Measurements from ENCODE around the gene TREH.

Gene TREH

GRCh38 chr11:118635237-118635591, 44.2 kb downstream of the TREH start:
- H3K79me2 ChIP-seq (ENCODE audit: insufficient read depth, low read length), result no peaks in the 10 kb centered on the region
- H3F3A ChIP-seq (ENCODE audit: low read depth), result no peaks in the 10 kb centered on the region
- TF ChIP-seq CTCF (conservative IDR thresholded peaks at IDR 0.05; ENCODE audit: low read length), result no peak
- no peak for TF ChIP-seq EZH2phosphoT487 (IDR thresholded peaks at IDR 0.05; ENCODE audit: borderline replicate concordance)
- H3K9me3 ChIP-seq (ENCODE audit: insufficient read depth, low read depth, low read length), result no peaks in the 10 kb centered on the region
- H4K20me1 ChIP-seq (ENCODE audit: insufficient read depth, low read length, poor library complexity, severe bottlenecking), result no peaks in the 10 kb centered on the region
- no peaks in the 10 kb centered on the region for H3K36me3 ChIP-seq (ENCODE audit: insufficient read depth, low read length)
- no peak overlapping the region for H3K4me3 ChIP-seq (ENCODE audit: low read length, poor library complexity, severe bottlenecking)
- no peak overlapping the region for H3K9ac ChIP-seq (ENCODE audit: low read depth, low read length, poor library complexity, severe bottlenecking)
- peaks cover 9% of the 10 kb centered on the region for H3K4me1 ChIP-seq (ENCODE audit: insufficient read depth, low read length, poor library complexity, severe bottlenecking)
- H2AFZ ChIP-seq (ENCODE audit: low read length), result no peak overlapping the region
- no peaks in the 10 kb centered on the region for H3K27me3 ChIP-seq (ENCODE audit: insufficient read depth, low read length, poor library complexity, severe bottlenecking)
- no peaks in the 10 kb centered on the region for H3K9me2 ChIP-seq (replicated peaks; ENCODE audit: low read depth, low read length)
- no peak overlapping the region for H3K4me2 ChIP-seq (ENCODE audit: low read depth, low read length, poor library complexity, severe bottlenecking)

- no peaks in the 10 kb centered on the region for H3K79me2 ChIP-seq (ENCODE audit: insufficient read depth, low read length)
- no peaks in the 10 kb centered on the region for H3K9me3 ChIP-seq (ENCODE audit: insufficient read depth, low read depth, low read length)
- no peak overlapping the region for H3K9ac ChIP-seq (ENCODE audit: low read depth, low read length, poor library complexity, severe bottlenecking)
- H3K36me3 ChIP-seq (ENCODE audit: insufficient read depth, low read length), result no peaks in the 10 kb centered on the region
- H4K20me1 ChIP-seq (ENCODE audit: insufficient read depth, low read length, poor library complexity, severe bottlenecking), result no peaks in the 10 kb centered on the region
- H3F3A ChIP-seq (ENCODE audit: low read depth), result no peaks in the 10 kb centered on the region
- no peak overlapping the region for H2AFZ ChIP-seq (ENCODE audit: low read length)
- H3K4me3 ChIP-seq (ENCODE audit: low read length, poor library complexity, severe bottlenecking), result no peak overlapping the region
- H3K27me3 ChIP-seq (ENCODE audit: insufficient read depth, low read length, poor library complexity, severe bottlenecking), result no peaks in the 10 kb centered on the region
- no peaks in the 10 kb centered on the region for H3K9me2 ChIP-seq (replicated peaks; ENCODE audit: low read depth, low read length)
- peaks cover 10% of the 10 kb centered on the region for H3K4me1 ChIP-seq (ENCODE audit: insufficient read depth, low read length, poor library complexity, severe bottlenecking)
- TF ChIP-seq CTCF (conservative IDR thresholded peaks at IDR 0.05; ENCODE audit: low read length), result no peak
- TF ChIP-seq EZH2phosphoT487 (IDR thresholded peaks at IDR 0.05; ENCODE audit: borderline replicate concordance), result no peak
- no peak overlapping the region for H3K4me2 ChIP-seq (ENCODE audit: low read depth, low read length, poor library complexity, severe bottlenecking)
Measured at GRCh38 chr11:118634431-118635236, 44.8 kb downstream of the TREH start.

- H3K36me3 ChIP-seq (ENCODE audit: insufficient read depth, low read length), result no peaks in the 10 kb centered on the region
- no peak for TF ChIP-seq EZH2phosphoT487 (IDR thresholded peaks at IDR 0.05; ENCODE audit: borderline replicate concordance)
- TF ChIP-seq CTCF (conservative IDR thresholded peaks at IDR 0.05; ENCODE audit: low read length), result no peak
Measured at GRCh38 chr11:118633979-118634378, 45.5 kb downstream of the TREH start.

More at GRCh38 chr11:118633979-118634378, 45.5 kb downstream of the TREH start:
- peaks cover 10% of the 10 kb centered on the region for H3K4me1 ChIP-seq (ENCODE audit: insufficient read depth, low read length, poor library complexity, severe bottlenecking)
- H3K27me3 ChIP-seq (ENCODE audit: insufficient read depth, low read length, poor library complexity, severe bottlenecking), result no peaks in the 10 kb centered on the region
- no peak overlapping the region for H3K9ac ChIP-seq (ENCODE audit: low read depth, low read length, poor library complexity, severe bottlenecking)
- no peaks in the 10 kb centered on the region for H3K9me3 ChIP-seq (ENCODE audit: insufficient read depth, low read depth, low read length)
- H4K20me1 ChIP-seq (ENCODE audit: insufficient read depth, low read length, poor library complexity, severe bottlenecking), result no peaks in the 10 kb centered on the region
- no peak overlapping the region for H3K4me2 ChIP-seq (ENCODE audit: low read depth, low read length, poor library complexity, severe bottlenecking)
- H3K9me2 ChIP-seq (replicated peaks; ENCODE audit: low read depth, low read length), result no peaks in the 10 kb centered on the region
- no peak overlapping the region for H2AFZ ChIP-seq (ENCODE audit: low read length)
- H3F3A ChIP-seq (ENCODE audit: low read depth), result no peaks in the 10 kb centered on the region
- no peak overlapping the region for H3K4me3 ChIP-seq (ENCODE audit: low read length, poor library complexity, severe bottlenecking)
- no peaks in the 10 kb centered on the region for H3K79me2 ChIP-seq (ENCODE audit: insufficient read depth, low read length)

Measured in Loucy (cell line).